DMS79 (cell line): ENCODE measurements around the gene C3.
"Not testable (repeated sequence)": the region's sequence is repeated elsewhere in the genome, so short reads cannot be mapped to it uniquely, and the experiment has no call there.

Experiments used
- DNase-seq: peaks from one replicate; lab custom pipeline; 2025; lab: John Stamatoyannopoulos, UW

Gene C3

DNA sequence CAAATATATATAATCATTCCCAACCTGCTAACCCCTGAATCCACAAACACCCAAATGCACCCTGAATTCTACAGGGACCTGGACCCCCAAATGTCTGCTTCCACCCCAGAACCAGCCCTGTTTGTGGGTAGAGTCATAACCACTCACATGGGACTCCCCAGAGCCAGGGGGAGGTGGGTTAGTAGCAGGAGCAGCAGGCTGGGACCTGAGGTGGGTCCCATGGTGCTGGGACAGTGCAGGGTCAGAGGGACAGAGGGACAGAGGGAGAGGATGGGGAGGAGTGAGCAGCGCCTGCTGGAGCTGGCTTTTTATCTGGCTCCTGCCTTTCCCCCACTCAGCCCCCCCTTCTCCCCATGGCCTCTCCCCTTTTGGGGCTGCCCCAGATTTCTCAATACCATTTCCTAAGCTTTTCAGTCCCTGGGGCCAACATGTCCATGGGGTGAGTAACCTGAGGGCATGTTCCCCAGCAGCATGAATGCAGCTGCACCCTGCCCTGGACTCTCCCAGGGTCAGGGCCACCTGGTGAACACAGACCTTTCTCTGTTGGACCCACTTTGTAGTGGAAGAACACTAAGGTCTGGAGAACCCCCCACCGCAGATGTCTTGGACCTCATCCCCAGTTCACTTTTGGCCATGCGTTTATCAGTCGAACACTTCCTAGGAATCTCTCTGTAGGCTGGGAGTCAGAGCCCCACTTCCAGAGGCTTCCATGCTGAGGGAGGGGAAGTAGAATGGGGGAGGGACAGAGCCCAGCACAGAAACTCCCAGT lies at the start of gene C3:
C3 (minus strand) TSS at position 282 of the 769 bp plus-strand sequence; CDS start at position 221, 61 bp downstream.
- no peak for DNase-seq

DNA sequence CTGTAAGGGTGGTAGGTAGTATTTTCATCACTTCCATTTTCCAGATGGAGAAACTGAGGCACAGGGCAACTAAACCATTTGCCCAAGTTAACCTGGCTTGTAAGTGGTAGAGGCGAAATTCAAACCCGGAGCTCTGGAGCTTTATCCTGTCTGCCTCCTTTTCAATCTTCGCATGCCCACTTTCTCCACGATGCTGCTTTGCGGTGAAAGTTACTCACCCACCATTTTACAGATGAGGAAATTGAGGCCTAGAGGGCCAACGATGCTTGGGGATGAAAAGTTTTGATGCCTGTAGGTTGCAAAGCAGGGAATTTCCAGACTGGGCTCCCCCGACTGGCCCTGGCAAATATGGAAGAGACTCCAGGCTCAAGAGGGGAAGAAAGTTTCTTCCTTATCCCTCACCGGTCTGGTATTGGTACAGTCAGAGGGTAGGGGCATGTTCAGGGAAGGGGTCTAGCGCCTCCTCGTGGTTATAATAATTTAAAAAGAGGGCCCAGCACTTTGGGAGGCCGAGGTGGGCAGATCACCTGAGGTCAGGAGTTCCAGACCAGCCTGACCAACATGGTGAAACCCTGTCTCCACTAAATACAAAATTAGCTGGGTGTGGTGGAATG lies 48.7 kb upstream of the C3 start:
- no peak for DNase-seq

- DNase-seq = no peak
Observed at GRCh38 chr19:6768236-6768785, 47.9 kb upstream of the C3 start.

DNA sequence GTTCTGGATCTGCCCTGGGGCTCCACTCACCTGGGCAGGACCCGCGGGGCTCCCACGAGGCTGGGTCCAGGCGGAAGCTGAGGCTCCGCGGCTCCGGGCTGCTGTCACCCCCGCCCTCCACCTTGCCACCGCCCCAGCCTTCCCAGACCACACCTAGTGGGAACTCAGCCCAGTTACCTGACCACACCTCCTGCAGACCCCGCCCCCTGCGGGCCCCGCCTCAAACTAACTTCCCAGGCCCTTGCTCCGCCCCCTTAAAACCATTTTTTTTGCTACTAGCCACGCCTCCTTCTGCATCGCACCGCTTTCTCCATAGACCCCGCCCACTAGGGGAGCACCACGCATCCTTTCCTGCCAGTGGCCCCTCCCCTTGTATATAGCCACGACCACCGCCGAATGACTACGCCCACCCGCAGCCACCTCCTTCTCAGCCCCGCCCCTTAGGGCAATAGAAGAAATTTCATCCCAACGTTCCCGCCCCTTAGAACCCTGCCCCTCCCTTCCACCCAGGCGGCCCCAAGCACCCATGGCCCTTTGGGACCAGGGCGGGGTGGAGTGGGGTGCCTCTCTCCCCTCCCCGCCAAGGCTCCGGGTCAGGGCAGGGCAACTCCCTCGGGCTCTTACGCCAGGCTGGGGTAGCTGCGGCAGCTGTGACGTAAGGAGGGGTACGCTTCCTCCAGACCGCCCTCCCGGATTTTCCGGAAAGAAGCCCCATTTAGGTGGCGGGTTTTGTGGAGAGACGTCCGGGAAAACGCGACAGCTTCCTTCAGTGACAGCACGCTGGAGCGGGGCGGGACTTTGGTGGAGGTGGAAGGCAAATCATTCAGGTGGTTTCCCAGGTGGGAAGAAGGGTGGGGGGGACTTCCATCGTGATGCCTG lies 47.1 kb upstream of the C3 start, which contains the start of gene SH2D3A:
SH2D3A (minus strand) TSS at position 79 of the 879 bp plus-strand sequence. CDS start 3,687 bp downstream, outside the sequence.
- DNase-seq = peak; percentile 47

DNA sequence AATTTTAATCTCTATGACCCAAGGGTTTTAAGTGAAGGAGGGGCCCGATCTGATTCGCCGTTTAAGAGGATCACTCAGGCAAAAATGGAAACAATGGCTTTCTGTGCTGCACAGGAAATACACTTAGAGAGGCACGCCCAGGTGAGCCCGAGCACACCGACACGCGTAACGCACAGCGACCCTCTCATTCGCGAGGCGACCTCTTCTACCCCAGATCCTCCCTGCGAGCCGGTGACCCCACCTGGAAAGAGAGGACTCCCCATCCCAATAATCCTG lies 46.6 kb upstream of the C3 start:
- DNase-seq = no peak

DNA sequence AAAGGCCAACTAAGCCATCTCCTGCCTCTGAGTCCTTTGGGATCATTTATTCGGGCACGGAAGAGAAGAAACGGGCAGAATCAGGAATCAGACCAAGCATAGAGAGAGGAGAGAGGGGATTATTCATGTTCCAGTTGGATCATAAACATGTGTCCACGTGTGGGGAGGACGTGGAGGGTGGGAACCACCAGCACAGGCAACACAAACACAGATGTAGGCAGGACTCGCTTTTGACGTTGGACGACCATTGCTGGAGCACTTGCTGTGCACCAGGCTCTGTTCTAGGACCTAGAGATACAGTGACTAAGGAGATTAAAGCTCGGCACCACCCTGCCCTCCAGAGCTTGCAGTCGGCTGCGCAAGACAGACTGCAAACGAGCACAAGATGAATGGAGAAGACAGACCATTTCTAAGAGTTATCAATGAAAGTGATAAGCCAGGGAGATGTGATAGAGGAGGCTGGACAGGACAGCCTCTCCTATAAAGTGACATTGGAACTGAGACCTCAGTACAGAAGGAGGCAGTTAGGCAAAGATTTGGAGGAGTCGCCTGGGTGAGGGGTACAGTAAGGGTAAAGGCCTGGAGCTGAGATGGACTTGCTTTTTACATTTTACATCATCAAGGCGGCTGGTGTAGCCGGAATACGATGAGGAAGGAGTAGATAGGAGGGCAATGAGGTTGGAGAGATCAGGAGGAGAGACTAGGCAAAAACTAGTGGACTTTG lies 46.1 kb upstream of the C3 start:
- DNase-seq = no peak

DNA sequence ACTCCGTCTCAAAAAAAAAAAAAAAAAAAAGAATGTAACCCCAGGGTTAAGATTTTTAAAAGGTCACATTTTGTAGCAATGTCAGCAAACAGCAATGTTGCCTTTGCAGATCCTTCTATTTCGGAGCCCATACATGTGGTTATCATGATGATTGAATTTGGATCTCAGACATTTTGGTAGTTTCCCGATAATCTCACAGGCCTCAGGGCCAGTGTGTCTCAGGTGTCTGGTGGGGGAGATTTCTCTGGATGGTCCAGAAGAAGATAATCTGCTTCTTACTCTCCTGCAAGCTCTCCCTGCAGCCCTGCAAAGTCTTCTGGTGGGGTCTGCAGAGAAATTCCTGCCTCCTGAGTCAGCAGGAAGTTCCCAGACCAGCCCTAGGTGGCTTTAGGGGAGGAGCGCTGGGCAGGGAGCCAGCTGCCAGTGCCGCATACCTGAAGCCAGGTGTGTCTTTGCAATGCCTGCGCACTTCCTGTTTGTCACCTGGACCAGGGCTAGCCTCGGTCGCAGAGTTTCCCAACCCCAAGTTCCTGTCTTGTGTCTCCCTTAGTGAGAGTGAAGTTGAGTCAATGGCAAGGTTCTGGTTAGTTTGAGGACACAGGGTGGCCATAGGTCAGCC lies 45.4 kb upstream of the C3 start:
- peak; percentile 41 for DNase-seq

GRCh38 chr19:6762253-6762797 lies 41.9 kb upstream of the C3 start:
- DNase-seq = not testable (repeated sequence)

- DNase-seq = no peak
Observed at GRCh38 chr19:6761053-6761676, 40.7 kb upstream of the C3 start.

GRCh38 chr19:6760606-6761005 lies 40.2 kb upstream of the C3 start:
- no peak for DNase-seq

- DNase-seq = no peak
Observed at GRCh38 chr19:6754653-6755463, 34.4 kb upstream of the C3 start.

GRCh38 chr19:6754136-6754535 lies 33.7 kb upstream of the C3 start:
- DNase-seq = no peak

- DNase-seq = no peak
Observed at GRCh38 chr19:6753178-6754031, 33.0 kb upstream of the C3 start.

GRCh38 chr19:6752256-6753177 lies 32.1 kb upstream of the C3 start:
- DNase-seq = no peak

DNA sequence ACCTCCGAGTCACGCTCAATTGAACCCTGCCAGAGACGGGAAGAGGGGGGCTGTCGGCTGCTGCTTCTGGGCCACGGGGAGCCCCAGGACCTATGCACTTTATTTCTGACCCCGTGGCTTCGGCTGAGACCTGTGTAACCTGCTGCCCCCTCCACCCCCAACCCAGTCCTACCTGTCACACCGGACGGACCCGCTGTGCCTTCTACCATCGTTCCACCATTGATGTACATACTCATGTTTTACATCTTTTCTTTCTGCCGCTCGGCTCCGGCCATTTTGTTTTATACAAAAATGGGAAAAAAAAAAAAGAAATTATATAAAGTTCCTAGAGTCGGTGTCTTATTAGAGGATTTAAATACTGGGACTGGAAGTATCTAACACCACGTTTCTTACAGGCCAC lies 30.7 kb upstream of the C3 start:
- DNase-seq = no peak

- DNase-seq = no peak
Observed at GRCh38 chr19:6750062-6750461, 29.6 kb upstream of the C3 start.

- DNase-seq = not testable (repeated sequence)
Observed at GRCh38 chr19:6748543-6748942, 28.1 kb upstream of the C3 start.

DNA sequence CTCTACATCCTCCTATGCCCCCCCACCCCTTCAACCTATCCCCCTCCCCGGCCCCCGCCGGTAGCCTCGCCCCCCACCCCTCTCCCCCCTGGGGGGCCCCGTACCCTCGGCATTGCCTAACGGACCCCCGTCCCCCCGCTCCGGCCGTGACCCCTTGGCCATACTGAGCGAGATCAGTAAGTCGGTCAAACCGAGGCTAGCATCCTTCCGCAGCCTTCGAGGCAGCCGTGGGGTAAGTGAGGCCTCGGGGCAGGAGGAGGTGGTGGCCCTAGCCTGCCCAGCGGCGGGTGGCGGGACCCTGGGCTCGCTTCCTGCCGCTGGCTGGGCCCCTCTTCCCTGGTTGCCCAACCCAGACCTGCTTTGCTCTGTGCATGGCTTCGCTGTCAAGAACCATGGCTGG lies 25.5 kb upstream of the C3 start:
- DNase-seq = no peak
